Caco-2 (cell line): ENCODE measurements around the gene NME1. TPM values are rescaled to one million over a fixed set of nuclear protein-coding genes. Genes with fewer than 3 reads are reported as not detected.

Experiments used
- BruUV-seq: library from RNA; stranded (reverse); fragments of 400-500 nt; replicated peaks from 2 replicates; lab custom pipeline; 2021; lab: Mats Ljungman, UMichigan
- CTCF ChIA-PET: fragments of 300-600 bp; sonication (Branson Sonifier 250); formaldehyde crosslinking; loops from one replicate; lab custom pipeline; 2022; ENCODE audit warnings: antibody characterized with exemption; lab: Charles Lee
- POLR2A ChIA-PET: fragments of 300-600 bp; sonication (Branson Sonifier 250); formaldehyde crosslinking; loops from one replicate; lab custom pipeline; 2022; ENCODE audit warnings: antibody characterized with exemption; lab: Charles Lee
- DNase-seq, 2 experiments: peaks; one replicate each; pipeline versions ENCODE4 v3.0.0 to v3.0.0-alpha.2; 2020 to 2022
- H3K27me3 ChIP-seq: replicated peaks from 2 replicates; pipeline ENCODE4 v1.6.0; 2011; ENCODE audit warnings: low read length; ENCODE audit not compliant: control insufficient read depth, insufficient read depth
- H3K36me3 ChIP-seq: 2 replicates; pipeline ENCODE4 v1.5.1; 2011; ENCODE audit warnings: low read length; ENCODE audit not compliant: control insufficient read depth, insufficient read depth
- H3K4me1 ChIP-seq: fragments of 250-450 bp; sonication (Bioruptor Pico); 2 replicates; pipeline ENCODE4 v1.5.1; 2020; ENCODE audit warnings: mild to moderate bottlenecking
- H3K4me3 ChIP-seq: 2 replicates; pipeline ENCODE4 v1.5.1; 2011; ENCODE audit warnings: low read depth, mild to moderate bottlenecking, control low read depth, low read length
- H3K9me3 ChIP-seq: fragments of 250-450 bp; sonication (Bioruptor Pico); 2 replicates; pipeline ENCODE4 v1.5.1; 2020; ENCODE audit warnings: mild to moderate bottlenecking, moderate library complexity
- H3K27ac Mint-ChIP-seq: one replicate; pipeline ENCODE4 v1.8.0; 2022; ENCODE audit warnings: mixed read lengths; ENCODE audit not compliant: unreplicated experiment
- H3K27me3 Mint-ChIP-seq: one replicate; pipeline ENCODE4 v1.8.0; 2022; ENCODE audit warnings: mixed read lengths; ENCODE audit not compliant: insufficient read depth, unreplicated experiment
- H3K36me3 Mint-ChIP-seq: one replicate; pipeline ENCODE4 v1.8.0; 2022; ENCODE audit warnings: mild to moderate bottlenecking, mixed read lengths; ENCODE audit not compliant: insufficient read depth, unreplicated experiment
- H3K4me1 Mint-ChIP-seq: one replicate; pipeline ENCODE4 v1.8.0; 2022; ENCODE audit warnings: low read depth, mixed read lengths; ENCODE audit not compliant: unreplicated experiment
- H3K4me3 Mint-ChIP-seq: one replicate; pipeline ENCODE4 v1.8.0; 2022; ENCODE audit warnings: mild to moderate bottlenecking, moderate library complexity, mixed read lengths; ENCODE audit not compliant: unreplicated experiment
- H3K9me3 Mint-ChIP-seq: one replicate; pipeline ENCODE4 v1.8.0; 2022; ENCODE audit warnings: mixed read lengths; ENCODE audit not compliant: unreplicated experiment
- intact Hi-C: fragments of 100-400 bp; cut with micrococcal nuclease; formaldehyde crosslinking; loops from one replicate; pipeline ENCODE4 v1.10.0; 2022; ENCODE audit not compliant: unreplicated experiment
- total RNA-seq: library from RNA; stranded (reverse); gene quantifications from 2 replicates; pipeline ENCODE4 v1.2.3, GENCODE V29; 2022
- TF ChIP-seq, protein P1 (sequence below), 2 experiments: fragments of 200-600 bp in 1 of 2; IDR thresholded peaks; 1 replicate in 1 of 2; 2 replicates in 1 of 2; pipeline versions ENCODE4 v1.5.1 to v1.8.0; 2011 to 2022; ENCODE audit warnings: antibody characterized with exemption in 1 of 2, control low read depth in 1 of 2, inconsistent platforms in 1 of 2, low read depth in 1 of 2, low read length in 1 of 2, mild to moderate bottlenecking in 1 of 2, moderate library complexity in 1 of 2; ENCODE audit not compliant: insufficient read depth in 1 of 2, severe bottlenecking in 1 of 2, unreplicated experiment in 1 of 2

The NME1 gene
- total RNA-seq, 1 experiment from 2014 or later = 278 TPM

DNA sequence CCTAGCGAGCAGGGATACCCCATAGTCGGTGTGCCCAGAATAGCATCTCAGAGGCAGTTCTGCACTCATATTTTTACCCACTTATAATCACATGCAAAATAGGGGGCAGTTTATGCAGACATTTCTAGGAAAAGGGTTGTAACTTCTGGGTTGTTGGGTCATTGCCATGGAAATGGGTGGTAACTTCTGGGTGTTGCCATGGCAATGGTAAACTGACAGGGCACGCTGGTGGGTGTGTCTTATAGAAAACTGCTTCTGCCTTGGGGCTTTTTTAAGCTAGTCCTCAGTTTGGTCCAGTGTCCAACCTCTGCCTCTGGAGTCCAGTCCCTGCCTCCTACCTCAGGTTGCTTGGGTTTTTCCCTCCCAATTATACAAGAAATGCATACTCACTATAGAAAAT is 25.3 kb upstream of the NME1 start:
- H3K4me3 Mint-ChIP-seq = no peak overlapping the region
- no TSS peak for BruUV-seq
- H3K9me3 Mint-ChIP-seq = no peaks in the 10 kb centered on the region
- peaks cover 6% of the 10 kb centered on the region; the same call in 1 of the 2 replicates for H3K9me3 ChIP-seq
- H3K36me3 Mint-ChIP-seq = peaks cover 6% of the 10 kb centered on the region
- H3K4me1 ChIP-seq = peaks cover 55% of the 10 kb centered on the region
- intact Hi-C loops = no loop called here
- POLR2A ChIA-PET = interaction anchor here (0.7 kb wide), 1 partner anchor 156 kb away, joined by 3 read pairs; no protein-coding TSS in a partner anchor
- TF ChIP-seq, protein P1, sequence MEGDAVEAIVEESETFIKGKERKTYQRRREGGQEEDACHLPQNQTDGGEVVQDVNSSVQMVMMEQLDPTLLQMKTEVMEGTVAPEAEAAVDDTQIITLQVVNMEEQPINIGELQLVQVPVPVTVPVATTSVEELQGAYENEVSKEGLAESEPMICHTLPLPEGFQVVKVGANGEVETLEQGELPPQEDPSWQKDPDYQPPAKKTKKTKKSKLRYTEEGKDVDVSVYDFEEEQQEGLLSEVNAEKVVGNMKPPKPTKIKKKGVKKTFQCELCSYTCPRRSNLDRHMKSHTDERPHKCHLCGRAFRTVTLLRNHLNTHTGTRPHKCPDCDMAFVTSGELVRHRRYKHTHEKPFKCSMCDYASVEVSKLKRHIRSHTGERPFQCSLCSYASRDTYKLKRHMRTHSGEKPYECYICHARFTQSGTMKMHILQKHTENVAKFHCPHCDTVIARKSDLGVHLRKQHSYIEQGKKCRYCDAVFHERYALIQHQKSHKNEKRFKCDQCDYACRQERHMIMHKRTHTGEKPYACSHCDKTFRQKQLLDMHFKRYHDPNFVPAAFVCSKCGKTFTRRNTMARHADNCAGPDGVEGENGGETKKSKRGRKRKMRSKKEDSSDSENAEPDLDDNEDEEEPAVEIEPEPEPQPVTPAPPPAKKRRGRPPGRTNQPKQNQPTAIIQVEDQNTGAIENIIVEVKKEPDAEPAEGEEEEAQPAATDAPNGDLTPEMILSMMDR (IDR thresholded peaks at IDR 0.05; ENCODE audit: insufficient read depth in 1 of 2, low read depth in 1 of 2, low read length in 1 of 2, severe bottlenecking in 1 of 2, unreplicated experiment in 1 of 2) = no peak
- no peak for DNase-seq
- H3K36me3 ChIP-seq = no peaks in the 10 kb centered on the region
- CTCF ChIA-PET = interaction anchor here (1.0 kb wide), 1 partner anchor 25 kb away, joined by 3 read pairs; the partner anchor contains the start of gene NME1
- no peaks in the 10 kb centered on the region for H3K27me3 ChIP-seq
- no peak overlapping the region for H3K27ac Mint-ChIP-seq
- H3K27me3 Mint-ChIP-seq = no peaks in the 10 kb centered on the region
- H3K4me3 ChIP-seq = no peak overlapping the region
- H3K4me1 Mint-ChIP-seq = peaks cover 26% of the 10 kb centered on the region

DNA sequence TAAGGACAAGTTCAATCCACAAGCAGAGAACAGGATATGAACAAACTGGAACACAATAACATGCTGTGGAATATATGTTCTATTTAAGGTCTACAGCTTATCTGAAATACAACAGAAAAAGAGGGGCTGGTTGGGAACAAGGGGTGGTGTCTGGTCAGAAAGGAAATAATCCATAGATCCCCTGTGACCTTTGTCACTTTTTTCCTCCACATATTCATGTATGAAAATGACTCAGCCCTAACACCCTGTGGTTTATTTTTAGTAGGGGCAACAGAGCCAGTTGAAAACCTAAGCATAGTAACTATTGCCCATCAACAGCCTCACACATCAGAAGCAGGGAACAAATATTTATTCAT is 20.4 kb upstream of the NME1 start:
- ChIA-PET POLR2A (no interaction called here), CTCF (no interaction called here)
- H3K4me1 ChIP-seq = peaks cover 21% of the 10 kb centered on the region
- H3K4me3 ChIP-seq = no peak overlapping the region
- Mint-ChIP-seq H3K27ac (no peak overlapping the region), H3K4me3 (no peak overlapping the region), H3K27me3 (no peaks in the 10 kb centered on the region), H3K4me1 (peaks cover 11% of the 10 kb centered on the region), H3K36me3 (no peaks in the 10 kb centered on the region), H3K9me3 (no peaks in the 10 kb centered on the region)
- H3K36me3 ChIP-seq = no peaks in the 10 kb centered on the region
- DNase-seq = no peak
- H3K27me3 ChIP-seq = no peaks in the 10 kb centered on the region
- H3K9me3 ChIP-seq = peaks cover 5% of the 10 kb centered on the region; the same call in 1 of the 2 replicates
- intact Hi-C loops = no loop called here
- TF ChIP-seq, protein P1 (IDR thresholded peaks at IDR 0.05; ENCODE audit: insufficient read depth in 1 of 2, low read depth in 1 of 2, low read length in 1 of 2, severe bottlenecking in 1 of 2, unreplicated experiment in 1 of 2) = no peak
- no TSS peak for BruUV-seq

DNA sequence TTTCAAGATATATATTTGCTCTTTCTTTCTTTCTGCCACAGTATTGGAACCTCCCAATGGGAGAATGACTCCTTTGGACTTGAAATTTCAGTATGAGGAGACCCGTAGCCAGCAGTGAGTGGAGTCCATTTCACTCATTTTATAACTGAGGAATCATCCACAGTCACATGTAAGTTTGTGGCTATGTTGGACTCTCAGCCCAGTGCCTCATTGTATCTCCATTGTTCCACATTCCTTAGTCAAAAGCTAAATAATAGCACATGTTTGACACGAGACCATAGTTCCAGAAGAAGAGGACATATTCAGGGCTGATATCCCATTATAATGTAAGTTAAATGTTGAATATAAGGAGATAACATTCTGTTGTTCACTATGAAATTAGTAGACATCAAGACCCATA is 20.0 kb upstream of the NME1 start:
- no peaks in the 10 kb centered on the region for H3K27me3 ChIP-seq
- no peak overlapping the region for H3K4me3 ChIP-seq
- H3K9me3 ChIP-seq = peaks cover under 1% of the 10 kb centered on the region; the same call in 1 of the 2 replicates
- ChIA-PET POLR2A (no interaction called here), CTCF (no interaction called here)
- no peaks in the 10 kb centered on the region for H3K36me3 Mint-ChIP-seq
- DNase-seq = no peak
- peaks cover 17% of the 10 kb centered on the region for H3K4me1 ChIP-seq
- H3K27me3 Mint-ChIP-seq = no peaks in the 10 kb centered on the region
- no peak overlapping the region for H3K4me3 Mint-ChIP-seq
- H3K27ac Mint-ChIP-seq = no peak overlapping the region
- TF ChIP-seq, protein P1 (IDR thresholded peaks at IDR 0.05; ENCODE audit: insufficient read depth in 1 of 2, low read depth in 1 of 2, low read length in 1 of 2, severe bottlenecking in 1 of 2, unreplicated experiment in 1 of 2) = no peak
- intact Hi-C loops = no loop called here
- peaks cover 10% of the 10 kb centered on the region for H3K4me1 Mint-ChIP-seq
- no TSS peak for BruUV-seq
- H3K36me3 ChIP-seq = no peaks in the 10 kb centered on the region
- H3K9me3 Mint-ChIP-seq = no peaks in the 10 kb centered on the region
